Right lobe of liver (tissue), 6 donors: Measurements from ENCODE around the gene GRIK2. TPM values are rescaled to one million over a fixed set of nuclear protein-coding genes. Genes with fewer than 3 reads are reported as not detected.
"Not testable (repeated sequence)": the region's sequence is repeated elsewhere in the genome, so short reads cannot be mapped to it uniquely, and the experiment has no call there.

Experiments used
- ATAC-seq, 4 donors: fragments of 200-7000 bp; cut with Tn5 transposase; one replicate each; pipeline ENCODE4 v1.9.1; 2020; ENCODE audit warnings: mild to moderate bottlenecking in 4 of 4, moderate library complexity in 4 of 4
- DNase-seq, 3 donors: peaks; one replicate each; pipeline ENCODE4 v3.0.0-alpha.2; 2020
- H3K27ac ChIP-seq, 3 donors: fragments of 200-600 bp; one replicate each; pipeline ENCODE4 v1.8.0; 2022
- H3K27me3 ChIP-seq, 2 donors: fragments of 200-600 bp; one replicate each; pipeline ENCODE4 v1.8.0; 2022
- H3K36me3 ChIP-seq, 4 donors: fragments of 200-600 bp; sonication (generic) in 1 of 4; one replicate each; pipeline versions ENCODE4 v1.5.1 to v1.8.0; 2017 to 2022; ENCODE audit warnings: control low read depth in 1 of 4
- H3K4me1 ChIP-seq, 4 donors: fragments of 200-600 bp; sonication (generic) in 1 of 4; one replicate each; pipeline versions ENCODE4 v1.5.1 to v1.8.0; 2017 to 2022; ENCODE audit warnings: control low read depth in 1 of 4
- H3K4me3 ChIP-seq, 3 donors: fragments of 200-600 bp; one replicate each; pipeline ENCODE4 v1.8.0; 2022
- H3K9me3 ChIP-seq, 4 donors: fragments of 200-600 bp; sonication (generic) in 1 of 4; one replicate each; pipeline versions ENCODE4 v1.5.1 to v1.8.0; 2017 to 2022; ENCODE audit warnings: control low read depth in 1 of 4
- POLR2A ChIP-seq: fragments of 450-650 bp; IDR thresholded peaks from one replicate; pipeline ENCODE4 v1.6.1; 2017; ENCODE audit warnings: antibody characterized with exemption, mild to moderate bottlenecking
- WGBS: methylation state at CpG from one replicate; pipeline ENCODE4 v1.1.6; 2018; ENCODE audit warnings: low coverage, low lambda C conversion rate; ENCODE audit not compliant: insufficient coverage; ENCODE audit errors: missing lambda C conversion rate; 5-methylcytosine and 5-hydroxymethylcytosine counted together
- intact Hi-C, 2 donors: fragments of 100-400 bp; cut with DNase I; formaldehyde crosslinking; loops; one replicate each; pipeline versions ENCODE4 v1.11.2 to v1.14.1; 2022
- total RNA-seq, 6 experiments: library from RNA; depleted of rRNA in 2 of 6; stranded (reverse); fragments of >200 nt in 2 of 6; fragmentation: NEBNext Ultra II Directional in 3 of 6; extraction: Animal tissue kit (Norgen Biotek cat#: 25700) in 3 of 6; gene quantifications; one replicate each; pipeline versions ENCODE4 v1.1.0 to v1.2.4, GENCODE V29; 2016 to 2023
- TF ChIP-seq, protein P1 (sequence below), 4 donors: fragments of 200-600 bp in 3 of 4; fragments of 450-650 bp in 1 of 4; IDR thresholded peaks; one replicate each; pipeline versions ENCODE4 v1.5.1 to v1.8.0; 2016 to 2022; ENCODE audit warnings: antibody characterized with exemption in 4 of 4, mild to moderate bottlenecking in 2 of 4
- donor health status: DM: no; HTN: yes; CAD: no.
- donor health status: DM: no; HTN: no; CAD: no.
- donor health status: DM: no; HTN: no; CAD: no.
- donor health status: DM: no; HTN: yes; CAD: no.
- donor health status: DM: no; HTN: yes; CAD: no.

GRIK2 gene
- total RNA-seq, 6 experiments from 2014 or later: 0.04 to 0.24 (median 0.09) TPM; not detected in 3

DNA sequence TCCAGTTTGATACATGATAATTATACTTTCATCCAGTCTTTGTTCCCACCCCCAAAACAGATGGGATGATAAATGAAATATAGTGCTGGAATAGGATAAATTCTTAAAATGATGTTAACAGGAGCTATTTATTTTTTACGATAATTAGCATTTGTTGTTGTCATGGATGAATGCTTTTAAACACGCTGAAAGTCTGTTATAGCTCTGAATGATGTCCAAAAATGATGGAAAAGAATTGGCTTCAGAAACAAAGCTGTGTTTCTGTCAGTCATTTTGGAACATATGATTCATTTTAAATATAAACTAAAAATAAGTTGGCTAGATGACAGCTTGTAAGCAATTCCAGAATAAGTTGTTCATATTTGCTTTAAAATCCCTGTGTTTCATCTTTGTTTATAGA, 237.4 kb downstream of the GRIK2 start:
- Histone ChIP-seq H3K9me3 (no peaks in the 10 kb centered on the region), H3K36me3 (no peaks in the 10 kb centered on the region), H3K27me3 (no peaks in the 10 kb centered on the region), H3K27ac (no peak overlapping the region), H3K4me1 (no peaks in the 10 kb centered on the region), H3K4me3 (no peak overlapping the region)
- DNase-seq (no peak), ATAC-seq (no peak)
- 61% methylated on average over 2 of the region's 2 CpGs for WGBS
- TF ChIP-seq POLR2A: no peak
- TF ChIP-seq, protein P1, sequence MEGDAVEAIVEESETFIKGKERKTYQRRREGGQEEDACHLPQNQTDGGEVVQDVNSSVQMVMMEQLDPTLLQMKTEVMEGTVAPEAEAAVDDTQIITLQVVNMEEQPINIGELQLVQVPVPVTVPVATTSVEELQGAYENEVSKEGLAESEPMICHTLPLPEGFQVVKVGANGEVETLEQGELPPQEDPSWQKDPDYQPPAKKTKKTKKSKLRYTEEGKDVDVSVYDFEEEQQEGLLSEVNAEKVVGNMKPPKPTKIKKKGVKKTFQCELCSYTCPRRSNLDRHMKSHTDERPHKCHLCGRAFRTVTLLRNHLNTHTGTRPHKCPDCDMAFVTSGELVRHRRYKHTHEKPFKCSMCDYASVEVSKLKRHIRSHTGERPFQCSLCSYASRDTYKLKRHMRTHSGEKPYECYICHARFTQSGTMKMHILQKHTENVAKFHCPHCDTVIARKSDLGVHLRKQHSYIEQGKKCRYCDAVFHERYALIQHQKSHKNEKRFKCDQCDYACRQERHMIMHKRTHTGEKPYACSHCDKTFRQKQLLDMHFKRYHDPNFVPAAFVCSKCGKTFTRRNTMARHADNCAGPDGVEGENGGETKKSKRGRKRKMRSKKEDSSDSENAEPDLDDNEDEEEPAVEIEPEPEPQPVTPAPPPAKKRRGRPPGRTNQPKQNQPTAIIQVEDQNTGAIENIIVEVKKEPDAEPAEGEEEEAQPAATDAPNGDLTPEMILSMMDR (IDR thresholded peaks at IDR 0.05): no peak
- intact Hi-C loops: no loop called here

GRCh38 chr6:101633081-101633480, 239.6 kb downstream of the GRIK2 start:
- Histone ChIP-seq H3K27me3 (no peaks in the 10 kb centered on the region), H3K27ac (no peak overlapping the region)
- 42% methylated on average over 3 of the region's 3 CpGs for WGBS

DNA sequence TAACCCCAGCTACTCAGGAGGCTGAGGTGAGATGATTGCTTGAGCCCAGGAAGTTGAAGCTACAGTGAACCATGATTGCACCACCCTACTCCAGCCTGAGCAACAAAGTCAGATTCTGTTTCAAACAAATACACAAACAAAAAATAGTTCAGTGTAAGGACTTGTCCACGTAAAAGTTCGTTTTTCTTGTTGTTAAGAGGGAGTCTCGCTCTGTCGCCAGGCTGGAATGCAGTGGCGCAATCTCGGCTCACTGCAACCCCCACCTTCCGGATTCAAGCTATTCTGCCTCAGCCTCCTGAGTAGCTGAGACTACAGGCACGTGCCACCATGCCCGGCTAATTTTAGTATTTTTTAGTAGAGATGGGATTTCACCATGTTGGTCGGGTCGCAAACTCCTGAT, 245.4 kb downstream of the GRIK2 start:
- H3K27ac ChIP-seq, H3K4me1 ChIP-seq, DNase-seq, intact Hi-C loops, H3K36me3 ChIP-seq, H3K9me3 ChIP-seq, ATAC-seq, H3K4me3 ChIP-seq, H3K27me3 ChIP-seq: not testable (repeated sequence)
- 81% methylated on average over 9 of the region's 11 CpGs for WGBS

More at GRCh38 chr6:101633081-101633480, 239.6 kb downstream of the GRIK2 start:
- H3K9me3 ChIP-seq: no peaks in the 10 kb centered on the region
- H3K36me3 ChIP-seq: no peaks in the 10 kb centered on the region
- H3K4me3 ChIP-seq: no peak overlapping the region
- no peaks in the 10 kb centered on the region for H3K4me1 ChIP-seq
- DNase-seq: no peak
- intact Hi-C loops: no loop called here
- TF ChIP-seq, protein P1 (IDR thresholded peaks at IDR 0.05): no peak
- no peak for TF ChIP-seq POLR2A
- no peak for ATAC-seq

DNA sequence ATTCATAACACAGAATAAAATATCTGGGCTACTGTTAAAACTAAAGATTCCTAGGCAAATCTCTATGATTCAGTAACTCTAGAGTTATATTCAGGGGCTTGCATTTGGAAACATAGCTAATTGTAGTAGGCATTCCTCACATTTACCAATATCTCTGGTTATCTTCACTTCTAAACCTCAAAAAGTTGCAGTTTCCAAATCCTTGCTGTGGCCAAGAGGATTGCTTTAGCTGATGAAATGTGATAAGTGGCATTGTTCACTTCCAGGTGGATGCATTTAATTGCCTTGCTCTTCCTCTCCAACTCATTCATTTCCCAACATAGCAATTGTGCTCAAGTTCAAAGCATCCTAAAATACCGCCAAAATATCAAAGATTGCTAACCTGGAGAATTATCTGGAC, 246.6 kb downstream of the GRIK2 start:
- WGBS: 40% methylated on average over 1 of the region's 1 CpG
- TF ChIP-seq, protein P1 (IDR thresholded peaks at IDR 0.05): no peak
- no peak for TF ChIP-seq POLR2A
- H3K9me3 ChIP-seq: no peaks in the 10 kb centered on the region
- H3K4me3 ChIP-seq: no peak overlapping the region
- intact Hi-C loops: no loop called here
- ATAC-seq (no peak), DNase-seq (no peak)
- no peaks in the 10 kb centered on the region for H3K36me3 ChIP-seq
- no peaks in the 10 kb centered on the region for H3K27me3 ChIP-seq
- no peaks in the 10 kb centered on the region for H3K4me1 ChIP-seq
- H3K27ac ChIP-seq: no peak overlapping the region

DNA sequence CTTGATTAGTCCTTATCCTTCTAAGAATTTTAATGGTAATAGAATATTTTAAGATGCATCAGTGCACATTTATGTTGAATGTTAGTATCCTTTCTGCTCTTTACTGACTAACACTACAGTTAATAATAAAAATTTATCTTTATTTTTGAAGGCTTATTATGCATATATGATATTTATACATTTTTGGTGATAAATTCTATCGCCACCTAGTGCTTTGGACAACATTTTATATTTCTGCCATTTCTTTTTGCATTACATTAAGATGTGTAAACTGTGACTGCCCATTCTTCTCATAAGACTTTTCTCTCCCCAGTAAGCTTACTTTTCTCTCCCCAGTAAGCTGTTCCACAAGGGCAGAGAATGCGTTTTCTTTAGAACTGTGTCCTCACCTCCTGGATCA, 252.3 kb downstream of the GRIK2 start:
- Histone ChIP-seq H3K36me3 (no peaks in the 10 kb centered on the region), H3K4me3 (no peak overlapping the region), H3K4me1 (no peaks in the 10 kb centered on the region), H3K27ac (no peak overlapping the region), H3K9me3 (no peaks in the 10 kb centered on the region), H3K27me3 (no peaks in the 10 kb centered on the region)
- no peak for TF ChIP-seq POLR2A
- TF ChIP-seq, protein P1 (IDR thresholded peaks at IDR 0.05): no peak
- intact Hi-C loops: no loop called here
- ATAC-seq: no peak
- 53% methylated on average over 2 of the region's 2 CpGs for WGBS
- DNase-seq: no peak
